GM18502 (cell line): ENCODE results near the gene ATG12.
"Not testable (repeated sequence)": the region's sequence is repeated elsewhere in the genome, so short reads cannot be mapped to it uniquely, and the experiment has no call there.

ENCODE experiments used
- ATAC-seq: cut with Tn5 transposase; IDR thresholded peaks from one replicate; pipeline ENCODE4 v1.9.1; 2021; ENCODE audit warnings: mild to moderate bottlenecking; ENCODE audit not compliant: unreplicated experiment, poor library complexity

ATG12 gene

DNA sequence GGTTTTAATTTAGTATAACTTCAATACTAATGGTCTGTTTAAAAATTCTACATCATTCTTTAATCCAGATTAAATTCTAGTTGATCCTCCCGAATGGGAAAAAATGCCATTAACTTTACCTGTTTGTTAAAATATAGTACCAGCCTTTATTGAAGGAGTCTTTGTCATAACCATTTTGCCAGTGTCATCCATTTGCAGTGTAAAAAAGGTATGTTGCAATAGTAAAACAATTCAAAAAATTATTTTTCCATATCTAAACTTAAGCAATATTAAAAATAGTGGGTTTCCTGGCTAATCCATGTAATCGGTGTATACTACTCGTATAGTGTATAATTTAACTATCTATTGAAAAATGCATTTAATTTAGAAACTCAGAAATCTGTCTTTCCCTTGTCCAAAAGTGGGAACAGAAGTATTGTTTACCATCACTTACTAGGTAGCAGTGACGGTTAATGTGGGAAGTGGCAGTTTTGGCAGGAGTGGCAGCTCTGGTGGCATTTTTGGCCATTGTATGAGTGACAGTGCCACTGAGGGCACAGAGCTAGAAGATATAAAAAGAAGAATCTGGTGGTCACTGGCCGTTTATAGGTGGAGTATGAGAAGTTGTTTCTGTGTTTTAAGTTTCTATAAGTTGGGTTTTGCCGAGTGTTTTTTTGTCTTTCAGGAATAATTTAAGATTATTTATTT is 2.2 kb upstream of the ATG12 start:
- no peak for ATAC-seq

DNA sequence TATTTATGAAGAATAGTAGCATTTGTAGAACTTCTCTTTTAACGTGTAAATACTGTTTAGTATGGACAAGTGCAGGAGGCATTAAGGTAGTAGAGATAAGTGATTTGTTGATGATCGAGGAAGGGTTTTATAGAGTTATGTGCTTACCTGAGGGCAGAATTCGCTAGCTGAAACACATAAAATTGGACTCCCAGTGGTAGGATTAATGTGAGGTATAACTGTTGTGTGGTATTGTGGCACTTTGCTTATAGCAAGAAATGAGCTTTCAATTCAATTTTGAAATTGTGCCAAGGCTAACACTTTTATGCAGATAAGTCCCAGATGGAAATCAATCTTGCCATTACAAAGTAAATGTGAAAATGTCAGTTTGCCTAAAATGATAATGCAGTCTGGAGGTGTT is 1.6 kb upstream of the ATG12 start:
- ATAC-seq, result no peak

DNA sequence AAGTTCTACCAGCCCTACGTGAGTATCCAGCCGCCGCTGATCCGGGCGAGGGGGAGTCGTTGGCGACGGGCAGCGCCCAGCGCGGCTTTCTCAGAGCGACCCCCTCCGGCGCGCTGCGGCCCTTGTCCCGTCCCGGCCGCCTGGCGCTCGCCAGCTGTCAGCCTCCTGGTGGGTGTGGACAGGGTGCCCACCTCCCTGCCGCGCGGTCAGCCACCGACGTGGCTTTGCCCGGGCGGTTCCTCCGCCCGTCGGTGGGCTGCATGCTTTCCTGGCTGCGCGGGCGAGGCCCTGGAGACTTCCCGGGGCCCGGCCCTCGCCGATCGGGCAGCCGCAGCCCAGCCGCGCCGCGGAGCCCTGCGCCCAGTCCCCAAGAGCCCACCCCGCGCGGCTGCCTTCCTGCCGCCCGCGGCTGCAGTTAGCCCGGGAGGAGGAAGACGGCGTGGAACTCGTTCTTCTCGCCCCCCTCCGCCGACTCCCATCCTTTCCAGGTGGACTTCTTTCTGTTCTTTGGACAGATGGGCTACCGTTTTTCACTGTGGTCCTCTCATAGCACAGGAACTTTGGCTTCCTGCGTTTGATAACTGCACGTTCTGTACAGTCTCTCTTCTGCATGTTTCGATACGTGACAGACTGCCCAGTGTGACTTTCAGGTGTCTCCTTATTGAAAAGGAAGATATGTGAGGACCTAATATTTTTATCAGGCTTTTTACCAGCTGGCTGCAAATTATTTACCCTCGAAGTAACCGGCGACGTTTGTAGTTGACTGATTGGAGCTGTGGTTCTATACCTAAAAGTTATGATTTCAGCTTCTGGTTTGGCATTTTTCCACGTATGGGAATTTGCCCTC is 947 bp upstream of the ATG12 start:
- peak; percentile 30 for ATAC-seq

DNA sequence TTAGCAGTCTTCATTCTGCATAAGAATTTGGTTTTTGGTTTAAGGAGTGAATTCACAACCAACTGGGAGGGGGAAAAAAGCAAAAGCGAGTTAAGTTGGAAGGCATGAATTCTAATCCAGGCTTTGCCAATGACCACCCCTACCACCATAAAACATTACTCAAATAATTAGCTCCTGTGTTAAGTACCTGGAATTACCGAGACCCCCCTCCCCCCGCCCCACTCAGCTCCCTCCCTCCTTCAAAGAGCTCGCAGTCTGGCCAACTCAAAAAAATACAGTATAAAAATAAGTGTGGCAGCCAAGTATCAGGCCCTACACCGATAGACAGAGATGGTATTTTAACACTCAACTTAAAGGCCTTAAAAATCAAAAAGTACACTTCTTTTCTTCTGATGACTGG is 492 bp downstream of the ATG12 start:
- no peak for ATAC-seq

DNA sequence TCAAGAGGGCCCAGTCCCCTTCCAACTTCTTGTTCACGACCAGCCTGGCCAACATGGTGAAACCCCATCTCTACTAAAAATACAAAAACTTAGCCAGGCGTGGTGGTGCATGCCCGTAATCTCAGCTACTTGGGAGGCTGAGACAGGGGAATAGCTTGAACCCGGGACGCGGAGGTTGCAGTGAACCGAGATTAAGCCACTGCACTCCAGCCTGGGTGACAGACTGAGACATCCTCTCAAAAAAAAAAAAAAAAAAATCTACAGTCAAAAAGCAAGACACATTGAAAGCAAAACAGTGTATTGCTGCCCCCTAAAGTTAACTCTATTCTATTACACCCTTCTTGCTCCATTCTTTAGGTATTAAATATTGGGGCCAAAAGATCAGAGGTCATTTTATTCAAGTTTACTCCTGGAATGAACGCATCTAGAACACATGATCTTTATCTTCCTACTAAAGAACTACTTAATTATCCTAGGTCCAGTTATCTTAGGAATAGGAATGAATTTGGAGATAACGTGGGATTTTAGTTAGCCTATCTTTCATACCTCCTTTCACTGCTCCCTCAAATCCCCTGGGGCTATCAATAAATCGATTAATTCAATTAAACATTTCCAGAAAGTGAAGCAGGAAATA is 2.4 kb downstream of the ATG12 start:
- peak; percentile 21 for ATAC-seq

DNA sequence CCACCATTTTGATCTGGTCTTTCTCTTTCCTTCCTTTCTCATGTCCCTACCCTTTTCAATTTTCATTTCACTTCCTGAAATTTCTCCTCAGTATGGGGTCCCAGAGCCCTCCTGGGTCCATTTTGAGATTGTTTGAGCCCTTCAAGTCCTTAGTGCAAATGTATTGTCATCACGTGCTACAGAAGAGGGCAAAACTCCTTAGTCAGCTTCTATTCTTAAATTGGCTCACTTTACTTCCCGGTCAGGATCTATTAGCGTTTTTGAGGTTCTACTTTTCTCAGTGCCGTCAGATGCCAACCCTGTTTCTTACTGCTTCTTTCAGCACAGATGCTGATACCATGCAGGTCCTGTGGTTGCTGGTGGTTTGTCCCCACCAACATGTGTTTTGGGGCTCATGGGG is 5.9 kb downstream of the ATG12 start:
- ATAC-seq, result no peak

DNA sequence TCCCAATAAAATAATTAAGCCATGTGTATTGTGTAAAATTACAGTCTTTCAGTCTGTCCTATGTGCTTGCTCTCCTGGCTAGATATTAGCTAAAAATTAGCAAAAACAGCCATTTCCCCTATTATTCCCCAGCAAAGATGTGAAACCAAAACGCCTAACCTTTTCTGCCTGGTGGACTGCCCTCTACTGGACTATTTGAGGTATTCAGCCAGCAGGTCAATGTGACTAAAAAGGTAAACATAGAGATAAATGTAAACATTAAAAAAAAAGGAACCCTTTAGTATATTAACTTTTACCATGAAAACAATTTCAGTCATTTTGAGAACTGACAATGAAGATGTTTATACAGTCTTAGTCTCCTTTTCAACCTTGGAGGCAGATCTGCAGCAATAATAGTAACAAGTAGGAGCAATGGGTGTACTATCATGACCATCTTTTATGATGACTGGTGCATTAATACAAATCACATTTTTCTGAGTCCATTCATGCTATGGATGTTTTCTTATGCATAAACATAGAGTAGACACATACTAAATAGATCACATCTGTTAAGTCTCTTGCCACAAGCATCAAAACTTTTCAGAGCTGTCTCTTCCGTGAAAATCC is 10.1 kb downstream of the ATG12 start:
- ATAC-seq, result peak; percentile 80

DNA sequence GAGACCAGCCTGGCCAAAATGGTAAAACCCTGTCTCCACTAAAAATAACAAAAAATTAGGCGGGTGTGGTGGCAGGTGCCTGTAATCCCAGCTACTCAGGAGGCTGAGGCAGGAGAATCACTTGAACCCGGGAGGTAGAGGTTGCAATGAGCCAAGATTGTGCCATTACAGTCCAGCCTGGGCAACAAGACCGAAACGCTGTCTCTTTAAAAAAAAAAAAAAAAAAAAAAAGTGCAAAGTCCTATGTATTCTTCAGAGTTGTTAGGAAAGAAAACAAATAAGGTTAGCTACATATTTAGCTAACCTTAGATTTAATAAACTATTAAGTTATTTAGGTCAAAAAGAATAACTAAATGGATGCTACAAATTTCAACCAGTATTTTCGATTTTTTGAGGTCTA is 11.5 kb downstream of the ATG12 start:
- ATAC-seq, result no peak

DNA sequence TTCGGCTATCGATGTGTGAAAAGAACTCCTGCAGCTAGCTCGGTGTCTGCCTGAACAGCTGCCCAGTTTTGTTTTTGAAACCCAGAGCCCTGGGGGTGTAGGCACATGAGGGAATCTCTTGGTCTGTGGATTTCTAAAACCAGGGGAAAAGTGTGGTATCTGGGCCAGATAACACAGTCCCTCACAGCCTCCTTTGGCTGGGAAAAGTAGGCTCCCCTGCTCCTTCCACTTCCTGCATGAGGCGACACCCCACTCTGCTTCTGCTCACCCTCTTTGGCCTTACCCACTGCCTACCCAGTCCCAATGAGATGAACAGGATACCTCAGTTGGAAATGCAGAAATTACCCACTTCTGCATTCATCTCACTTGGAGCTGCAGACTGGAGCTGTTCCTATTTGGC is 15.4 kb downstream of the ATG12 start:
- no peak for ATAC-seq

DNA sequence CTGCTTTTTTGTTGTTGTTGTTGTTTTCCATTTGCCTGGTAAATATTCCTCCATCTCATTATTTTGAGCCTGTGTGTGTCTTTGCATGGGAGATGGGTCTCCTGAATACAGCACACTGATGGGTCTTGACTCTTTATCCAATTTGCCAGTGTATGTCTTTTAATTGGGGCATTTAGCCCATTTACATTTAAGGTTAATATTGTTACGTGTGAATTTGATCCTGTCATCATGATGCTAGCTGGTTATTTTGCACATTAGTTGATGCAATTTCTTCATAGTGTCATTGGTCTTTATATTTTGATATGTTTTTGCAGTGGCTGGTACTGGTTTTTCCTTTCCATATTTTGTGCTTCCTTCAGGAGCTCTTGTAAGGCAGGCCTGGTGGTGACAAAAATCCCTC is 16.4 kb downstream of the ATG12 start:
- ATAC-seq, result not testable (repeated sequence)

DNA sequence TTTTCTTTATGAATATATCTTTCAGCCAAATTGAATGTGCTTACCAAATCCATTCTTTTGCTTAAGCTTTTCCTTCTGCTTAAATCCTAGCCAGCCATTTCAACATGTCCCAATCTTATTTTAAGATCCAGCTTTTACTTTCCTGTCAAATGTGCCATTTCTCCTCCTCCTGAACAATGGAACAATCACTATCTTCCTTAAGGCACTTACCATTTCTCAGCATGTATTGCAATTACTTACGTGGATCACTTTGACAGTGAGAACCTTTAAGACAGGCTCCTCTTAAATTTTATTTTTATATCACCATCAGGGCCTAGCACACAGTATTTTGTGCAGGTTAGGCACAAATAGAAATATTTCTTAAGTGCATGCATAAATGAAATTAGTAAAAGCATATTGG is 20.5 kb downstream of the ATG12 start:
- ATAC-seq, result no peak

DNA sequence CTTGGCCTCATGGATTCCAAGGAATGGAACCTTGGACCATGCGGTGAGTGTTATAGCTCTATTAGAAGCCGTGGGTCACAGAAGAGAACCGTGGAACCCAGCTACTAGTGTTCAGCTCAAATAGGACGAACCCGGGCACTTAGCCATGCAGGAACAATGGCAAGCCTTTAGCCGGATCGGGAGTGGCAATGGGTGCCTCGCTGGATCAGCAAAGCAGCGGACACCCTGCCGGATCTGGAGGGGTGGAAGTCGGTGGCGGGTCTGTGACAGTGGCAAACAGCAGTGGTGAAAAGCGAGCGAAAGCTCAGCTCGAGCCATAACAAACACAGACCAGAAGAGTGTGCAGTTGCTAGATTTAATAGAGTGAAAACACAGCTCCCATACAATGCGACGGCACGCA is 22.5 kb downstream of the ATG12 start:
- no peak for ATAC-seq

DNA sequence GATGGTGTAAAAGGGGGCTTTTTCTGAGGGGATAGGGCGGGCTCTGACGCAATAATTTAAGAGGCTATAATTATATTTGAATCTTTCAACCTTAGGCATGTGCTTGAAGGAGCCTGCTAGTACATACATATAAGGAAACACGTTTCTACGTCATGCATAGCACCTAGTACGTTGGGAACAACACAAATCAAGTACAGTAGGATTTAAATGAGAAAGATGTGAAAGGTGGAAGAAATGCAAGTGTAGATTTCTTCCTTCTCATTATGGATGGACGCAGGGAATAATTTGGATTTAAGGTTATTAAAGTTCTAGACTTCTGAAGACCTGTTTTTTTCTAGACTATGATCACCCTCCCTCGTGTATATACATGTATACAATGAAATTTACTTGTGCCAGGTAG is 24.0 kb downstream of the ATG12 start:
- no peak for ATAC-seq

DNA sequence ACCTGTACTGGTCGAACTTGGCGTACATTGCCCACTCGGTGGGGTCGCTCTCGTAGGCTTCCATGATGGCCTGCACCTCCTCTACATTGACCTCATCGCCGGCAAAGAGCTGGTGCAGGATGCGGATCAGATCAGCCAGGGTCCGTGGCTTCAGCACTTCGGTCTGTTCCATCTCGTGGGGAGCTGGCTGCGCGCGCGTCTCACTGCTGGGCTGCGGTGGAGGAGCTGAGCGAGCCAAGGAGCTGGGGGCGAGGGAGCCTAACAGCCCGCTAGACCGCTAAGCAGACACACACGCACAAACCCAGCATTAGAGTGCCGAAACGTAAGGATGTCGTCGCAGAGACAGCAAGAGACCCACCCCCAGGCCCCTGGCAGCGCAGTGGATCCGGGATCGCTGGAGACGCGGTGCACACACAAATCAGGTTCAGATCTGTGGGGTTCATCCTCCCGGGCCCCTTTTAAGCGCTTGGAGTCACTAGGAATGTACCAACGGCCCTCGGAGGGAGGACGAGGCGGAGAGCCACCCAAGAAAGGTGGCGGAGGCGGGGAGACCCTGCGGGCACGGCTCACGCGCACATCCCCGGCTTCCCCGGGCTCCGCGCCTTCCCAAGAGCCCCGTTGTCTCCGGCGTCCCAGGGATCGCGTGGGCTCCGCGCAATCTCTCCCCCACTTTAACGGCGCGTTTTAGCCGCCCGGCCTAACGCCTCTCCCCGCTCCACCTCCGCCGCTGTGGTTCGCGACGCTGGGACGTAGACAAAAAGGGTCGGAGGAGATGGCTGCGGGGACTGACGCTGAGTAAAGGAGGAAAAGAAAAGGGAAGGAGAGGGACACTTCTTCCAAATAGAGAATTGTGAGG is 24.9 kb downstream of the ATG12 start, which contains the start of gene CDO1:
TSS of gene CDO1 (minus strand) at position 434 of the 856 bp plus-strand sequence. CDS start at position 172, 262 bp downstream.
- ATAC-seq, result peak; percentile 60

DNA sequence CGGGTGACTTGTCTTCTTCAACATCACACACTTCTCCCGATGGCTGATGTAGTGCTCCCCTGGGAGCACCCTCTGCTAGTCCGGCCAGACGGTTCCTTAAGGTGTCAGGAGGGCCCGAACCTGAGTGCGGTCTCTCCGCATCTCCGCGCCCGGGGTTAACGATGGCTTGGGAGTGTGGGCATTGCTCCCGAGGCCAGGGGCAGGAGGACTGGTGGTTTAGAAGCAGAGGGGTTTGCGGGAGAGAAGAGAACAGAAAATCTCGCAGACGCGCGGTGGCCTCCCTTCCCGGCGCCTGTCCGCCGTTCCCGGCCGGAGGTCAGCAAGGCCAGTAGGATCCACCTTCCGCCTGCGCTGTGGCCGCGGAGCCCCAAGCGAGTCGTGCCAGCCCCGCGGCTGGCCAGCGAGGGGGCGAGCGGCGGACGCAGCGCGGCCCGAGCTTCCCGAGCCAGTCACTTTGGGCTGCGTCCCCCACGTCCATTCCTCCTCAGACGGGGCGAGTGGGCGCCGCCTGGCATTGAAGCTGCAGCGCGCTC is 25.6 kb downstream of the ATG12 start:
- ATAC-seq, result peak; percentile 13

DNA sequence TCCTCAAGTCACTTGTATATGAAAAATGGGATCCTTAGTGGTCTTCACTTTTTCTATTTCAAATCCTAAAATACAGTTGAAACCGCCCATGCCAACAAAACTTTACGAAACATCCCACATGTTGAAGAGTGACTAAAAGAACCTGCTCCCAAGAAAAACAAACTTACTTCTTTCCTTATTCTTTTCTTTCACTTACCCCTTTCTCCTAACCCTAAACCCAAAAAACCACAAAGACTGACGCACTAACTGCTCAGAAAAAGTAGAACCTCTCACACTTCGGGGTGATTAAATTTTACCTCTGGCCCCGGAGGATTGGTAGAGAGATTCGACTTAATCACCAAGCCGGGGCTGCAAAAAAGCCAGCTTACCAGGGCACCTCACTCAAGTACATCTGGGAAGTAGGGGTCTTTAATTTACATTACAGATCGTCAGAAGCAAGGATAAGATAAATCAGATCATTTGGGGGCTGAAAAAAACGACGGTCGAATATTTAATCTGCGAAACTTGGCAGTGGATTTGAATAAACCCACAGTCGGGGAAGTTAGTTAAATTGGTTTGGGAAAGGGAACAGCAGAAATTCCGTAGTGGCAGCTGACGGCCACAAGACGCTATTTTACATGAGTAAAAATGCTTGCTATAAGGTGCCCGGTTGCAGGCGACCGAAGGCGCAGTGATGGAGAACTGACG is 26.2 kb downstream of the ATG12 start:
- ATAC-seq, result peak; percentile 12

DNA sequence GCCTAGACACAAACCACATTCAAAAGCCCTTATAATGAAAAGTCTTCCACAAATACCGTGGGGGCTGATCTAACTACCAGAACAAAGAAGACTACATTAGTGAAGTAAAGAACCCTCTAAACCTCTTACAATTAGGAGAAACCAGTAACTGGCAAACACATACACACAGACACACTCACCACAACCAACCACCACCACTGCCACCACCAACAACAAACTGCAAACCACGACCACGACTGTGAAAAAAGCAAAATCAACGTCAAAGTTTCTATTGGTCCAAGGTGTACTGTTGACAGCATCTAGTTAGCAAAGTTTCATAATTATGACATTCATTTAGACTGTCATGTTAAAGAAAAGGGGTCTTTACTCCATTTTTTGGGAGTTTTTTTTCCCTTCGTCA is 27.6 kb downstream of the ATG12 start:
- ATAC-seq, result no peak

DNA sequence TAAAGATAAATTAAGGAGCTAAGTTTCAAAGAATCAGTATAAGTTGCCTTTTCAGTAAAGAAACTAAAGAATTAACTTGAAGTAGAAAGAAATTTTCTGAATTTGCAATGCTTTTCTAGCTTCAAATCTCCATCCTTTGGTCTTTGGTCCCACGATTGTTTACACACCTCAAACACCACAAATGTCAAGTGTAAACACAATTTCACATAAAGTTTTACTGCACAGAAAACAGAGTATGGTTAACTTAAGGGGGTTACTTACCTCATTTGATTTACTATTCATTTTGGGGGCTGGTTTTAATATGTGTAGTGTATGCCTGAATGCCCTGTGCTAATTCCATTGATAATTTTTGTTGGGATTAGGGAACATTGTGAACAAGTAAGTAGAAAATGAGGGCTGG is 29.0 kb downstream of the ATG12 start:
- no peak for ATAC-seq

DNA sequence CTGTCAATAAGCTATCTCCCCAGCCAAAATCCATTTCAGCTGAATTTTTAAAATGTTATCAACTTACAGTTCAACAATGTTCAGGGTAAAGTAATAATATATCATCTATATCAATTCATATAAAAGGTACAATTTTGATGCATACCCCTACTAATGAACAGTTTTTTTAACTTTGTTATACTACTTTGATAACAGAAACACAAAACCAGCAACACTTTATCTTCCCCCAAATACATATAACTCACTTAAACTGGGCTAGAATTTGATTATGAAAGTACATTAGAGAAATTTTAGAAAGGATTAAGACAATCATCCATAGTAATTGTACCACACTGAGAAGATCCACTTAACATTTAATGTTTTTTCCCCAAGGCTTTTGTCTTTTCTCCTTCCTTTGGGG is 30.0 kb downstream of the ATG12 start:
- ATAC-seq, result no peak
